BJ (cell line): Measurements from ENCODE around the gene ZNF24. TPM values are rescaled to one million over a fixed set of nuclear protein-coding genes. Genes with fewer than 3 reads are reported as not detected.

Experiments used
- CTCF ChIA-PET: fragments of 350-600 bp; formaldehyde crosslinking; extraction: SDS; loops from one replicate; lab custom pipeline; 2021; ENCODE audit warnings: antibody characterized with exemption, inconsistent platforms; lab: Yijun Ruan, JAX
- POLR2A ChIA-PET: fragments of 300-600 bp; sonication (Branson Sonifier 250); formaldehyde crosslinking; extraction: SDS; loops from one replicate; lab custom pipeline; 2021; ENCODE audit warnings: antibody characterized with exemption; lab: Charles Lee
- DNase-seq: peaks from one replicate; pipeline ENCODE4 v3.0.0-alpha.2; 2011; ENCODE audit warnings: low read depth
- H3K27me3 ChIP-seq: 2 replicates; pipeline ENCODE4 v1.6.0; 2011; ENCODE audit warnings: low read length; ENCODE audit not compliant: control insufficient read depth, insufficient read depth
- H3K36me3 ChIP-seq: 2 replicates; pipeline ENCODE4 v1.5.1; 2011; ENCODE audit warnings: low read length; ENCODE audit not compliant: control insufficient read depth, insufficient read depth
- H3K4me3 ChIP-seq: 2 replicates; pipeline ENCODE4 v1.5.1; 2011; ENCODE audit warnings: low read depth, mild to moderate bottlenecking, control low read depth, low read length
- polyA plus RNA-seq: library from polyadenylated mRNA; depleted of rRNA; stranded (reverse); fragments of >200 nt; gene quantifications from 2 replicates; pipeline ENCODE4 v1.2.3, GENCODE V29; 2011; rRNA removed
- TF ChIP-seq, protein P1 (sequence below): IDR thresholded peaks from 2 replicates; pipeline ENCODE4 v1.5.1; 2011; ENCODE audit warnings: low read depth, mild to moderate bottlenecking, control low read depth, inconsistent platforms, low read length, moderate library complexity; ENCODE audit not compliant: insufficient read depth

The ZNF24 gene
- polyA plus RNA-seq, 1 experiment = 14.9 TPM

DNA sequence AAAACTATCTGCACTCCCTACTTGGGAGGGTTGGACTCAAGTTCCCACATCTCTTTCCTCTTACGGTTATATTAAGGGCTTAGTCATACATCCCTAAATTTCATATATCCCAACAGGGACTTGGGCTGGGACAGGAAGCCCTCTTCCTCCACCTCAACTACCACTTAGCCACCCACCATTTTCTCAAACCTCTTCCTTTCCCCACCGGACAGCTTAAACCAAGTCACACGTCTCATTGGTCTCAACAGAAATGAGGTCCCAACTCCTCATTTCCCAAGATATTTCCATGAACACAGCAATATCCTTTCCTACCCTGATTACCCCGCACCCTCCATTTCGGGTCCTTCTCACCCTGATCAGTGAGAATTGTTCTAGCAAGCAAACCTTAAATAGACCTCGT is 54.9 kb downstream of the ZNF24 start:
- Histone ChIP-seq H3K27me3 (no peaks in the 10 kb centered on the region), H3K4me3 (peak overlapping the region; percentile 83), H3K36me3 (peaks cover 3% of the 10 kb centered on the region)
- TF ChIP-seq, protein P1, sequence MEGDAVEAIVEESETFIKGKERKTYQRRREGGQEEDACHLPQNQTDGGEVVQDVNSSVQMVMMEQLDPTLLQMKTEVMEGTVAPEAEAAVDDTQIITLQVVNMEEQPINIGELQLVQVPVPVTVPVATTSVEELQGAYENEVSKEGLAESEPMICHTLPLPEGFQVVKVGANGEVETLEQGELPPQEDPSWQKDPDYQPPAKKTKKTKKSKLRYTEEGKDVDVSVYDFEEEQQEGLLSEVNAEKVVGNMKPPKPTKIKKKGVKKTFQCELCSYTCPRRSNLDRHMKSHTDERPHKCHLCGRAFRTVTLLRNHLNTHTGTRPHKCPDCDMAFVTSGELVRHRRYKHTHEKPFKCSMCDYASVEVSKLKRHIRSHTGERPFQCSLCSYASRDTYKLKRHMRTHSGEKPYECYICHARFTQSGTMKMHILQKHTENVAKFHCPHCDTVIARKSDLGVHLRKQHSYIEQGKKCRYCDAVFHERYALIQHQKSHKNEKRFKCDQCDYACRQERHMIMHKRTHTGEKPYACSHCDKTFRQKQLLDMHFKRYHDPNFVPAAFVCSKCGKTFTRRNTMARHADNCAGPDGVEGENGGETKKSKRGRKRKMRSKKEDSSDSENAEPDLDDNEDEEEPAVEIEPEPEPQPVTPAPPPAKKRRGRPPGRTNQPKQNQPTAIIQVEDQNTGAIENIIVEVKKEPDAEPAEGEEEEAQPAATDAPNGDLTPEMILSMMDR = no peak
- no peak for DNase-seq
- ChIA-PET CTCF (no interaction called here), POLR2A (no interaction called here)

DNA sequence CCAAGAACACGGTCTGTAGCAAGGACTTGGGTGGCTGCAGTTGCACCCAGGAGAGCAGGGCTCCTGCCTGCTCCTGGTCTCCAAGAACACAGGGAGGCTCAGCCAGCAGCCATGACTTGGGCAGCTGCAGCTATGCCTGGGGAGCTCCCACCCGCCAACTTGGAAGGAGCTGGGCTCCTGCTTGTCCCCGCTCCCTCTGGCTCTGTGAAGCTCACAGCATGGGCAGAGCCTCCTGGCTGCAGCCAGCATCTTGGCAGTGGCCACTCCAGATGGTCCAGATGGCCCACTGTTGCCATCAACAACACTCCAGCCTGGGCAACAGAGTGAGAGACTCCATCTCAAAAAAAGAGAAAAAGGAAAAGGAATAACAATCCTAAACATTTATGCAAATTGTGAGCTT is 59.4 kb downstream of the ZNF24 start:
- ChIA-PET POLR2A (no interaction called here), CTCF (no interaction called here)
- Histone ChIP-seq H3K4me3 (no peak overlapping the region), H3K27me3 (no peaks in the 10 kb centered on the region), H3K36me3 (peaks cover 6% of the 10 kb centered on the region; the same call in 1 of the 2 replicates)
- TF ChIP-seq, protein P1 = no peak
- no peak for DNase-seq

DNA sequence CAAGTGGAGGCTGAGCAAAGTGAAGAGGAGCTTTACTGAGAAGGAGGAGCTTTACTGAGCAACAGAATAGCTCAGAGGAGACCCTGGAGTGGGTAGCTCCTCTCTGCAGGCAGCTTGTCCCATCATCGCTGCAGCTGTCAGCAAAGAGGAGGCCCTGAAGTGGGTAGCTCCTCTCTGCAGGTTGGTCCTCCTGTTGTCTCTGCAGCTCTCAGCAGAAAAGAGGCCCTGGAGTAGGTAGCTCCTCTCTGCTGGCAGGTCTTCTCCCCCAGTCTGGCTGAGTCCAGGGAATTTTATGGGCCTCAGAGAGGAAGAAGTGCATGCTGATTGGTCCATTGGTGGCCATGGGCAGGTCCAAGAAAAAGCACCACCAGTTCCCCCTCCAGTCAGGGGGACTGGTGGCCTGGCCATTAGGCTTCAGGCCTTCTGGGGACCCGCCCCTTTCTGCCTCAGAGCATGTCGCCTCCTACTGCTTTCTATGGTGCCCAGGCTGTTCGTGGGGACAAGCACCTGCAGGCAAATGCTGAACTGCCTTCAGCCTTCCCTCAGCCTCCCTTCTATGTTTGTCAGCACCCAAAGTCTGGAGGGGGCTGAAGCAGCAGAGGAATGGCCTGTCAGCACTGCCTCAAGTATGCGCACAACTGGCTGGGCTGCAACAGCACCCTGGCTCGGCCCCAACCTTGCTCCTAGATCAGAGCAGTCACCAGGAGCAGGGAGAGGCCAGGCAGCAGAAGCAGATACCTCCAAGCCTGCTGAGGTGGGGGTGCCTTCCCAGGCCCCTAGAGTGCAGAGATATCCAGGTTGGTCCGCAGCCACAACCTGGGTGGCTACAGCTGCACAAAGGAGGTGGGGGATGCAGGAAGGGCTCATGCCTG is 60.1 kb downstream of the ZNF24 start:
- TF ChIP-seq, protein P1 = no peak
- Histone ChIP-seq H3K27me3 (no peaks in the 10 kb centered on the region), H3K4me3 (no peak overlapping the region), H3K36me3 (peaks cover 6% of the 10 kb centered on the region; the same call in 1 of the 2 replicates)
- POLR2A ChIA-PET = no interaction called here
- CTCF ChIA-PET = no interaction called here
- DNase-seq = no peak

DNA sequence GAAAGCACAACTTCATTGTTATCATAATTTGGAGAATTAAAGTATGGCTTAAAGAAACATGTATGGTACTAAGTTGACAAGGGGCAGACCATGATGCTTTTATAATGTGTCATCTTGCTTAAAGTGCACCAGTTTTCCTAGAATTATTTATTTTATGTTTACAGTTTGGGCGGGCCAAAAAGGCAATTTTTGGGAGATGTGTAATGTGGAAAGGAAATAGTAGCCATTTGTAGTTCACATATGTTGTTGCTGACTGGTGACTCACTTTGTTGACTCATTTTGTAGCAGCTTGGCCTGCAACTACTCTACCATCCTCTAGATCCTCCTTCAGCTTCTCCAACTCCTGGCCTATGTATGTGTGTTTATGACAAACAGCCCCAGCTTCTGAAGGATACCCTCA is 61.9 kb downstream of the ZNF24 start:
- TF ChIP-seq, protein P1 = no peak
- Histone ChIP-seq H3K36me3 (peaks cover 6% of the 10 kb centered on the region; the same call in 1 of the 2 replicates), H3K4me3 (no peak overlapping the region), H3K27me3 (no peaks in the 10 kb centered on the region)
- POLR2A ChIA-PET = no interaction called here
- peak; percentile 86 for DNase-seq
- CTCF ChIA-PET = no interaction called here

Other genes starting within 250 kb of the ZNF24 start
- 3.7 and 6.9 TPM in 2 replicates for gene ZNF397, start 103.4 kb downstream of the ZNF24 start, polyA plus RNA-seq
- gene ZSCAN30, start 54.2 kb downstream of the ZNF24 start, polyA plus RNA-seq = 7.0 and 7.5 TPM in 2 replicates
- 0.60 and 0.86 TPM in 2 replicates for gene ZNF396, start 32.9 kb upstream of the ZNF24 start, polyA plus RNA-seq
- gene INO80C, start 153.5 kb upstream of the ZNF24 start, polyA plus RNA-seq = 8.3 and 9.2 TPM in 2 replicates
- gene GALNT1, start 237.3 kb upstream of the ZNF24 start, polyA plus RNA-seq = 23.3 and 41.7 TPM in 2 replicates